Ascending aorta (tissue), 2 donors: ENCODE results near the gene MKX. TPM values are rescaled to one million over a fixed set of nuclear protein-coding genes. Genes with fewer than 3 reads are reported as not detected.

Experiments used
- DNase-seq, 2 donors: peaks; one replicate each; pipeline ENCODE4 v3.0.0-alpha.2; 2019; ENCODE audit warnings: low spot score in 2 of 2
- H3K27ac ChIP-seq, 2 donors: fragments of 200-600 bp; sonication (generic); one replicate each; pipeline ENCODE4 v1.5.1; 2016 to 2017; ENCODE audit warnings: mild to moderate bottlenecking in 1 of 2
- H3K27me3 ChIP-seq: fragments of 200-600 bp; sonication (generic); one replicate; pipeline ENCODE4 v1.5.1; 2017
- H3K36me3 ChIP-seq, 2 donors: fragments of 200-600 bp; sonication (generic); one replicate each; pipeline ENCODE4 v1.5.1; 2016
- H3K4me1 ChIP-seq, 2 donors: fragments of 200-600 bp; sonication (generic); one replicate each; pipeline ENCODE4 v1.5.1; 2016 to 2017; ENCODE audit warnings: mild to moderate bottlenecking in 1 of 2
- H3K4me3 ChIP-seq, 2 donors: fragments of 200-600 bp; sonication (generic); one replicate each; pipeline ENCODE4 v1.5.1; 2016 to 2017; ENCODE audit warnings: mild to moderate bottlenecking in 1 of 2
- H3K9me3 ChIP-seq, 2 donors: fragments of 200-600 bp; sonication (generic); one replicate each; pipeline ENCODE4 v1.5.1; 2016
- CTCF ChIP-seq, 3 experiments: fragments of 200-600 bp in 2 of 3; fragments of 450-650 bp in 1 of 3; sonication (generic) in 2 of 3; IDR thresholded peaks; one replicate each; pipeline ENCODE4 v1.5.1; 2016 to 2019; ENCODE audit warnings: antibody characterized with exemption in 3 of 3, mild to moderate bottlenecking in 1 of 3, moderate library complexity in 1 of 3
- intact Hi-C: fragments of 100-400 bp; cut with DNase I; formaldehyde crosslinking; loops from one replicate; pipeline ENCODE4 v1.15.1; 2023
- total RNA-seq: library from RNA; depleted of rRNA; stranded (reverse); fragments of >200 nt; gene quantifications from one replicate; pipeline ENCODE4 v1.1.0, GENCODE V29; 2016

MKX gene
- total RNA-seq, 1 donor from 2014 or later = 15.8 TPM

GRCh38 chr10:27655296-27655695 lies 90.3 kb downstream of the MKX start:
- intact Hi-C loops = no loop called here
- no peak for TF ChIP-seq CTCF (IDR thresholded peaks at IDR 0.05)
- no peaks in the 10 kb centered on the region for H3K36me3 ChIP-seq
- DNase-seq = no peak
- H3K9me3 ChIP-seq = no peaks in the 10 kb centered on the region
- no peak overlapping the region for H3K4me3 ChIP-seq
- H3K4me1 ChIP-seq = no peaks in the 10 kb centered on the region
- H3K27me3 ChIP-seq = no peaks in the 10 kb centered on the region
- H3K27ac ChIP-seq = no peak overlapping the region

DNA sequence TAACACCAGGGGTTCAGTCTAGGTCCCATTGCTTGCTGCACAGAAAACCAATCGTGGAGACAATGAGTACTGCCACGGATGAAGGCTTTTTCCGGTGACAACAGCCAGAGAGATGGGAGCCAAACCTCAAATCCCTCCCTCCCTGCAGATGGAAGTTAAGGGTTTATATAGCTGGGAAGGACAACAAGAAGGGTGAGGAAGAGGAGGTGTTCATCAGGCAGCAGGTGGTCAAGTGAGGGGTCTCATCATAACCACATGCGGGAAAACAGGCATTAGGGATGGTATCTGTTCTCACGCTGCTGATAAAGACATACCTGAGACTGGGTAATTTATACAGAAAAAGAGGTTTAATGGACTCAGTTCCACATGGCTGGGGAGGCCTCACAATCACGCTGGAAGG lies 91.3 kb downstream of the MKX start:
- Histone ChIP-seq H3K9me3 (no peaks in the 10 kb centered on the region), H3K4me3 (no peak overlapping the region), H3K27ac (no peak overlapping the region), H3K4me1 (no peaks in the 10 kb centered on the region), H3K36me3 (no peaks in the 10 kb centered on the region), H3K27me3 (no peaks in the 10 kb centered on the region)
- TF ChIP-seq CTCF (IDR thresholded peaks at IDR 0.05) = no peak
- intact Hi-C loops = no loop called here
- DNase-seq = no peak

- Histone ChIP-seq H3K27ac (no peak overlapping the region), H3K27me3 (no peaks in the 10 kb centered on the region), H3K9me3 (peaks cover 0 to 5% of the 10 kb centered on the region in 2 donors), H3K4me3 (no peak overlapping the region), H3K36me3 (no peaks in the 10 kb centered on the region), H3K4me1 (no peaks in the 10 kb centered on the region)
- TF ChIP-seq CTCF (IDR thresholded peaks at IDR 0.05) = no peak
- intact Hi-C loops = no loop called here
- DNase-seq = no peak
Observed at GRCh38 chr10:27646604-27647175, 98.9 kb downstream of the MKX start.

DNA sequence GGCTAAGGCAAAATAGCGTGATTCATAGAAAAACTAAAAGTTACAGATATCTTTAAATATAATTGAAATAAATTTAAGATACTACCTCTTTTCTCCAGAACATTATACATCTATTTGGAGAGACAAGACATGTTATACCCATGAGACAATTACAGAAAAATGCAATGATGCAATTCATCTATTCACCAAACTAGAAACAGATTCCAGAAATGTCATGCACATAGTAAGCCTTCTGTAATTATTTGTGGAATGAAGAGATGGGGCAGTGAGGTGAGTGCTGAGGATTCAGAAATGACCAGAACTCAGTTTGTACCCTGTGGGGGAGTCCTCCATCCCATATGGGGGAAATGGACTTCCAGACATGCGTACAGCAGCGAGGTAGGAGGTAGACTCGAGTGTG lies 99.4 kb downstream of the MKX start:
- Histone ChIP-seq H3K4me3 (no peak overlapping the region), H3K27me3 (no peaks in the 10 kb centered on the region), H3K4me1 (no peaks in the 10 kb centered on the region), H3K27ac (no peak overlapping the region), H3K9me3 (peaks cover 0 to 8% of the 10 kb centered on the region in 2 donors), H3K36me3 (no peaks in the 10 kb centered on the region)
- DNase-seq = no peak
- intact Hi-C loops = no loop called here
- TF ChIP-seq CTCF (IDR thresholded peaks at IDR 0.05) = no peak

GRCh38 chr10:27644307-27644939 lies 101.2 kb downstream of the MKX start:
- TF ChIP-seq CTCF (IDR thresholded peaks at IDR 0.05) = no peak
- Histone ChIP-seq H3K4me3 (no peak overlapping the region), H3K36me3 (no peaks in the 10 kb centered on the region), H3K27ac (no peak overlapping the region), H3K27me3 (no peaks in the 10 kb centered on the region), H3K4me1 (no peaks in the 10 kb centered on the region), H3K9me3 (peaks cover 0 to 8% of the 10 kb centered on the region in 2 donors)
- no peak for DNase-seq
- intact Hi-C loops = no loop called here
